ENCODE results near the gene ABCB8. TPM values are rescaled to one million over a fixed set of nuclear protein-coding genes. Genes with fewer than 3 reads are reported as not detected.

Gene ABCB8
- total and polyA plus RNA-seq, 2 donors (not counting 3 experiments of a cell fraction or from before 2014, with no cell fraction given) = 38.0 to 46.3 TPM

- no TSS peak for BruUV-seq (replicated peaks)
- Histone ChIP-seq H3K4me3 (replicated peaks in 1 of 3; ENCODE audit: insufficient read depth in 1 of 3, low read depth in 1 of 3, low read length in 3 of 3) (peak overlapping the region in 1 of 3 experiments; percentile 66), H3K4me1 (ENCODE audit: control insufficient read depth, extremely low read depth, insufficient read depth, low read length) (peaks cover 29% of the 10 kb centered on the region), H3K9ac (replicated peaks; ENCODE audit: extremely low read depth, insufficient read depth, low read length) (no peak overlapping the region), H3K36me3 (ENCODE audit: control insufficient read depth in 2 of 2, extremely low read depth in 1 of 2, insufficient read depth in 2 of 2, low read length in 2 of 2) (peaks cover 3 to 25% of the 10 kb centered on the region in 2 experiments), H3K27ac (ENCODE audit: insufficient read depth, low read depth, low read length) (no peak overlapping the region), H3K27me3 (ENCODE audit: control insufficient read depth in 2 of 2, insufficient read depth in 2 of 2, low read length in 2 of 2) (no peaks in the 10 kb centered on the region), H3K79me2 (ENCODE audit: control insufficient read depth, insufficient read depth, low read length) (peaks cover 34% of the 10 kb centered on the region), H4K20me1 (replicated peaks; ENCODE audit: control insufficient read depth, extremely low read depth, insufficient read depth, low read length) (no peaks in the 10 kb centered on the region), H3K9me3 (replicated peaks; ENCODE audit: control insufficient read depth, insufficient read depth, low read length) (no peaks in the 10 kb centered on the region), H3K9me1 (replicated peaks; ENCODE audit: control insufficient read depth, extremely low read depth, insufficient read depth, low read length) (no peaks in the 10 kb centered on the region), H3K4me2 (ENCODE audit: insufficient read depth, low read length) (peak overlapping the region; percentile 20), H2AFZ (ENCODE audit: low read depth, low read length) (no peak overlapping the region)
- CTCF ChIA-PET = interaction anchor here (0.9 to 1.6 kb wide), 6 partner anchors 10 to 51 kb away, joined by 3 to 8 read pairs (median 4); partner anchors contain the start of gene FASTK
- TF ChIP-seq, protein P1, sequence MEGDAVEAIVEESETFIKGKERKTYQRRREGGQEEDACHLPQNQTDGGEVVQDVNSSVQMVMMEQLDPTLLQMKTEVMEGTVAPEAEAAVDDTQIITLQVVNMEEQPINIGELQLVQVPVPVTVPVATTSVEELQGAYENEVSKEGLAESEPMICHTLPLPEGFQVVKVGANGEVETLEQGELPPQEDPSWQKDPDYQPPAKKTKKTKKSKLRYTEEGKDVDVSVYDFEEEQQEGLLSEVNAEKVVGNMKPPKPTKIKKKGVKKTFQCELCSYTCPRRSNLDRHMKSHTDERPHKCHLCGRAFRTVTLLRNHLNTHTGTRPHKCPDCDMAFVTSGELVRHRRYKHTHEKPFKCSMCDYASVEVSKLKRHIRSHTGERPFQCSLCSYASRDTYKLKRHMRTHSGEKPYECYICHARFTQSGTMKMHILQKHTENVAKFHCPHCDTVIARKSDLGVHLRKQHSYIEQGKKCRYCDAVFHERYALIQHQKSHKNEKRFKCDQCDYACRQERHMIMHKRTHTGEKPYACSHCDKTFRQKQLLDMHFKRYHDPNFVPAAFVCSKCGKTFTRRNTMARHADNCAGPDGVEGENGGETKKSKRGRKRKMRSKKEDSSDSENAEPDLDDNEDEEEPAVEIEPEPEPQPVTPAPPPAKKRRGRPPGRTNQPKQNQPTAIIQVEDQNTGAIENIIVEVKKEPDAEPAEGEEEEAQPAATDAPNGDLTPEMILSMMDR (IDR thresholded peaks at IDR 0.05; ENCODE audit: extremely low read depth in 1 of 2, insufficient read depth in 1 of 2, low read depth in 1 of 2, low read length in 2 of 2) = no peak
- TF ChIP-seq MYC (IDR thresholded peaks at IDR 0.05; ENCODE audit: low read depth, low read length) = no peak
- no peak for TF ChIP-seq JUN (IDR thresholded peaks at IDR 0.05; ENCODE audit: borderline replicate concordance, insufficient read depth, insufficient read length, low read depth)
- TF ChIP-seq, protein P2, sequence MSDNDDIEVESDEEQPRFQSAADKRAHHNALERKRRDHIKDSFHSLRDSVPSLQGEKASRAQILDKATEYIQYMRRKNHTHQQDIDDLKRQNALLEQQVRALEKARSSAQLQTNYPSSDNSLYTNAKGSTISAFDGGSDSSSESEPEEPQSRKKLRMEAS (IDR thresholded peaks at IDR 0.05; ENCODE audit: insufficient read depth, insufficient read length) = no peak
- TF ChIP-seq GATA2 (IDR thresholded peaks at IDR 0.05; ENCODE audit: insufficient read depth, insufficient read length, low read depth, low read length) = no peak
- no peak for TF ChIP-seq POLR2A (IDR thresholded peaks at IDR 0.05; ENCODE audit: low read depth, low read length)
- TF ChIP-seq FOS (IDR thresholded peaks at IDR 0.05; ENCODE audit: borderline replicate concordance, insufficient read depth, low read length) = no peak
- TF ChIP-seq POLR2AphosphoS5 (IDR thresholded peaks at IDR 0.05; ENCODE audit: insufficient read depth, low read depth, low read length) = no peak
- no peak for TF ChIP-seq EZH2 (IDR thresholded peaks at IDR 0.05; ENCODE audit: borderline replicate concordance, low read depth, low read length, severe bottlenecking)
- dilution Hi-C loops (cut with MboI; ENCODE audit: extremely low pct_ligation_motif_present, low sequenced_read_pairs) = no loop called here
- POLR2A ChIA-PET = interaction anchor here (0.7 kb wide), 1 partner anchor 10 kb away, joined by 7 read pairs; no protein-coding TSS in a partner anchor
- DNase-seq (ENCODE audit: low read depth, low spot score) (no peak), FAIRE-seq (no peak)
- intact Hi-C loops (cut with micrococcal nuclease) = loop anchor here (1.0 kb wide), 1 partner anchor 50 kb away; no protein-coding TSS in a partner anchor
Observed at GRCh38 chr7:151061213-151062110, 33.2 kb downstream of the ABCB8 start.

Measured in endothelial cell of umbilical vein (primary cell).